Measurements from ENCODE around the gene STYX.

STYX gene

DNA sequence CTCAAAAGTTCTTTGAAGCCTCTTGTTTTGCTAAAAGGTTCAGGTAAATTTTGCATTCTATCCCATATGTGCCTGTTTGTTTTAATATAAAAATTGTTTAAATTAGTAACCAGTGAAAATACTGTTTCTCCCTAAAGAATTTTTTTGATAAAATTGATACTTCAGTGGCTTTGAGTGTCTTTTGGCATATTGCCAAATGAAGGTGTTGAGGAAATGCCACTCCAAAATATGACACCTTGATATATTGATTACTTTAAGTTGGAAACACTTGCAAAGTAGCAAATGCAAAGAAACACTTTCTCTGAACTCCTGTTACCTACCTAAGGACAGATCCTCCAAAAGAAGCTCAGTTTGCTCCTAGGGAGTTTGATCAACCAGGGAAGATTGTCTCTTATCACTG is 8.4 kb downstream of the STYX start:
- peaks cover 11% of the 10 kb centered on the region for H3K36me3 ChIP-seq (replicated peaks; ENCODE audit: low read depth, low read length)
- no peak overlapping the region for H2AFZ ChIP-seq (ENCODE audit: low read depth, low read length)
- no peaks in the 10 kb centered on the region for H3K9me3 ChIP-seq (ENCODE audit: insufficient read depth, low read length)
- H3K79me2 ChIP-seq (ENCODE audit: low read length) = peaks cover 7% of the 10 kb centered on the region
- H3K27ac ChIP-seq (ENCODE audit: low read length) = no peak overlapping the region
- no peaks in the 10 kb centered on the region for H3K27me3 ChIP-seq (ENCODE audit: low read depth, low read length)
- no peak overlapping the region for H3K9ac ChIP-seq (ENCODE audit: low read length)
- peaks cover 16% of the 10 kb centered on the region for H3K4me1 ChIP-seq (ENCODE audit: low read length)
- no peak overlapping the region for H3K4me3 ChIP-seq (ENCODE audit: low read length)
- no peaks in the 10 kb centered on the region for H4K20me1 ChIP-seq (ENCODE audit: insufficient read depth, low read length)
- H3K4me2 ChIP-seq (ENCODE audit: low read length) = no peak overlapping the region
- no peak for TF ChIP-seq EZH2phosphoT487 (IDR thresholded peaks at IDR 0.05; ENCODE audit: low read depth)
- TF ChIP-seq, protein P1, sequence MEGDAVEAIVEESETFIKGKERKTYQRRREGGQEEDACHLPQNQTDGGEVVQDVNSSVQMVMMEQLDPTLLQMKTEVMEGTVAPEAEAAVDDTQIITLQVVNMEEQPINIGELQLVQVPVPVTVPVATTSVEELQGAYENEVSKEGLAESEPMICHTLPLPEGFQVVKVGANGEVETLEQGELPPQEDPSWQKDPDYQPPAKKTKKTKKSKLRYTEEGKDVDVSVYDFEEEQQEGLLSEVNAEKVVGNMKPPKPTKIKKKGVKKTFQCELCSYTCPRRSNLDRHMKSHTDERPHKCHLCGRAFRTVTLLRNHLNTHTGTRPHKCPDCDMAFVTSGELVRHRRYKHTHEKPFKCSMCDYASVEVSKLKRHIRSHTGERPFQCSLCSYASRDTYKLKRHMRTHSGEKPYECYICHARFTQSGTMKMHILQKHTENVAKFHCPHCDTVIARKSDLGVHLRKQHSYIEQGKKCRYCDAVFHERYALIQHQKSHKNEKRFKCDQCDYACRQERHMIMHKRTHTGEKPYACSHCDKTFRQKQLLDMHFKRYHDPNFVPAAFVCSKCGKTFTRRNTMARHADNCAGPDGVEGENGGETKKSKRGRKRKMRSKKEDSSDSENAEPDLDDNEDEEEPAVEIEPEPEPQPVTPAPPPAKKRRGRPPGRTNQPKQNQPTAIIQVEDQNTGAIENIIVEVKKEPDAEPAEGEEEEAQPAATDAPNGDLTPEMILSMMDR (IDR thresholded peaks at IDR 0.05; ENCODE audit: low read depth, low read length) = no peak

DNA sequence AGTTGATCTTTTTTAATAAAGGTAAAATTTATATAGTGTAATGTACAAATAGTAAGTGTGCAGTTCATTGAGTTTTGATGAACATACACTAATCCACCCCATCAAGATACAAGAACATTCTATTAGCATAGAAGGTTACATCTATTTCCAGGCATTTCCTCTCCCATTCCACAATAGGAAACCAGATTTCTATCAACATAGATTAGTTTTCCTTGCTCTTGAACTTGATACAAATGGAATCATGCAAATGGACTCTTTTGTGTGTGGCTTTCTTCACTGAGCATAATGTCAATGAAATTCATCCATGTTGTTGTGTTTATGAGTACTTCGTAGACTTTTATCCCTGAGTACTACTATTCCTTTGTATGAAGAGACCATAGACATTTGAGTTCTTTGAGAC is 10.8 kb downstream of the STYX start:
- Histone ChIP-seq H3K79me2 (ENCODE audit: low read length) (peaks cover 7% of the 10 kb centered on the region), H4K20me1 (ENCODE audit: insufficient read depth, low read length) (no peaks in the 10 kb centered on the region), H2AFZ (ENCODE audit: low read depth, low read length) (no peak overlapping the region), H3K4me3 (ENCODE audit: low read length) (no peak overlapping the region), H3K4me1 (ENCODE audit: low read length) (peaks cover 16% of the 10 kb centered on the region), H3K27ac (ENCODE audit: low read length) (no peak overlapping the region), H3K4me2 (ENCODE audit: low read length) (no peak overlapping the region), H3K27me3 (ENCODE audit: low read depth, low read length) (no peaks in the 10 kb centered on the region), H3K36me3 (replicated peaks; ENCODE audit: low read depth, low read length) (peaks cover 2% of the 10 kb centered on the region), H3K9me3 (ENCODE audit: insufficient read depth, low read length) (no peaks in the 10 kb centered on the region), H3K9ac (ENCODE audit: low read length) (no peak overlapping the region)
- no peak for TF ChIP-seq EZH2phosphoT487 (IDR thresholded peaks at IDR 0.05; ENCODE audit: low read depth)
- TF ChIP-seq, protein P1 (IDR thresholded peaks at IDR 0.05; ENCODE audit: low read depth, low read length) = no peak

DNA sequence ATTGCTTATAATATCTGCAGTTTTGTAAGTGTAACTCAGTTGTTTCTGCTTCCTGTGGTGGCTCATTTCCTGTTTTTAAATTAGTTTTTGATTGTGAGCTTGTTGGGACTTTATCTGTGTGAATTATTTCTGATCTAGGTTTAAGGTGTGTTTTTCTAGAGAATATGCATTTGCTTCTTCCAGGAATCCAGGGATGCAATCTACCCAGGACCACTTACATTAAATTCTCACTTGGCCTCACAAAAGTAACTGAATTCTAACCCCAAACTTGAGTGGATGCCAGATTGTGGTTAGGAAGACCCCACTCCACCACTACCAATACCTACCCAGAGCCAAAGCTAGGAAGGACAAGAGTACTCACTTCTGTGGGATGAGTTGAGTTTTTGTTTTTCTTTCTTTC is 11.9 kb downstream of the STYX start:
- H3K4me2 ChIP-seq (ENCODE audit: low read length) = peak overlapping the region; percentile 62
- H3K36me3 ChIP-seq (replicated peaks; ENCODE audit: low read depth, low read length) = peaks cover 2% of the 10 kb centered on the region
- H3K79me2 ChIP-seq (ENCODE audit: low read length) = peaks cover 7% of the 10 kb centered on the region
- peak overlapping the region; percentile 59 for H3K27ac ChIP-seq (ENCODE audit: low read length)
- no peaks in the 10 kb centered on the region for H3K27me3 ChIP-seq (ENCODE audit: low read depth, low read length)
- peaks cover 16% of the 10 kb centered on the region for H3K4me1 ChIP-seq (ENCODE audit: low read length)
- H2AFZ ChIP-seq (ENCODE audit: low read depth, low read length) = 0 out of 2 replicates have a peak overlapping the region, but pooled peaks have one; percentile 6
- H3K9ac ChIP-seq (ENCODE audit: low read length) = peak overlapping the region; percentile 28; the same call in 1 of the 2 replicates
- no peaks in the 10 kb centered on the region for H3K9me3 ChIP-seq (ENCODE audit: insufficient read depth, low read length)
- H4K20me1 ChIP-seq (ENCODE audit: insufficient read depth, low read length) = no peaks in the 10 kb centered on the region
- no peak for TF ChIP-seq EZH2phosphoT487 (IDR thresholded peaks at IDR 0.05; ENCODE audit: low read depth)
- TF ChIP-seq, protein P1 (IDR thresholded peaks at IDR 0.05; ENCODE audit: low read depth, low read length) = no peak
- peak overlapping the region; percentile 33; the same call in 1 of the 2 replicates for H3K4me3 ChIP-seq (ENCODE audit: low read length)

DNA sequence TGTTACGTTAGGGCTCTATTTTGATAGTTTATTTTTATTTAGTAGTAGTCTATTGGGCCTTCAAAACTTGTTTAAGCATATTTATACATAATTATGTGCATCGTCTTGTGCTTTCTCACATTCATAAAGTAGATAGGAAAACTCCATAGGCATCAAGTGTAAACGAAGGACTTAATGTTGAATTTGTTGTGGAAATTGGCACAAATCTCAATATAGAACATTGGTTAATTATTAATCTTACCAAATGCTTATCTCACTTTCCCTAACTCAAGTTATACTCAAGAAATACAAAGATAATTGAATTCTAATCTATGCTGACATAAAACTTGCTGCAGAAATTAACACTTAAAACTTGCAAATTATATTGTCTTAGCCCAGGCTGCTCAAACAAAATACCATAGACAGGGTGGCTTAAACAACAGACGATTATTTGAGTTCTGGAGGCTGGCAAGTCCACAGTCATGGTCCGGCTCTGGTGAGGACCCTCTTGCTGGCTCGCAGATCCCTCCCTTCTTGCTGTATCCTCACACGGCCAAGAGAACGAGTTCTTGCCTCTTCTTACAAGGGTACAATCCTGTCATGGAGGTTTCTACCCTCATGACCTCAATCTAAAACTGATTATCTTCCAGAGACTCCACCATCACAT is 18.8 kb downstream of the STYX start:
- no peak overlapping the region for H3K4me2 ChIP-seq (ENCODE audit: low read length)
- no peaks in the 10 kb centered on the region for H3K79me2 ChIP-seq (ENCODE audit: low read length)
- H3K9me3 ChIP-seq (ENCODE audit: insufficient read depth, low read length) = no peaks in the 10 kb centered on the region
- no peak overlapping the region for H3K9ac ChIP-seq (ENCODE audit: low read length)
- H3K4me3 ChIP-seq (ENCODE audit: low read length) = no peak overlapping the region
- no peak overlapping the region for H3K27ac ChIP-seq (ENCODE audit: low read length)
- H3K27me3 ChIP-seq (ENCODE audit: low read depth, low read length) = no peaks in the 10 kb centered on the region
- TF ChIP-seq EZH2phosphoT487 (IDR thresholded peaks at IDR 0.05; ENCODE audit: low read depth) = no peak
- TF ChIP-seq, protein P1 (IDR thresholded peaks at IDR 0.05; ENCODE audit: low read depth, low read length) = no peak
- H2AFZ ChIP-seq (ENCODE audit: low read depth, low read length) = no peak overlapping the region
- H3K36me3 ChIP-seq (replicated peaks; ENCODE audit: low read depth, low read length) = peaks cover 10% of the 10 kb centered on the region
- peaks cover 6% of the 10 kb centered on the region for H3K4me1 ChIP-seq (ENCODE audit: low read length)
- no peaks in the 10 kb centered on the region for H4K20me1 ChIP-seq (ENCODE audit: insufficient read depth, low read length)

Measured in OCI-LY3 (cell line).